Esophagus squamous epithelium (tissue), 5 donors: ENCODE data around the gene PCBP1. TPM values are rescaled to one million over a fixed set of nuclear protein-coding genes. Genes with fewer than 3 reads are reported as not detected.

Source experiments
- DNase-seq: peaks from one replicate; lab custom pipeline; 2025; lab: John Stamatoyannopoulos, UW
- H3K27ac ChIP-seq, 4 donors: fragments of 200-600 bp; sonication (generic); one replicate each; pipeline ENCODE4 v1.5.1; 2016 to 2019; ENCODE audit warnings: mild to moderate bottlenecking in 1 of 4
- H3K27me3 ChIP-seq, 4 donors: fragments of 200-600 bp; sonication (generic); 1 replicate in 3 of 4; 2 replicates in 1 of 4; pipeline versions ENCODE4 v1.5.1 to v1.6.0; 2017 to 2021; ENCODE audit warnings: antibody characterized with exemption in 1 of 4
- H3K36me3 ChIP-seq, 3 donors: fragments of 200-600 bp; sonication (generic); one replicate each; pipeline ENCODE4 v1.5.1; 2016 to 2019
- H3K4me1 ChIP-seq, 3 donors: fragments of 200-600 bp; sonication (generic); one replicate each; pipeline ENCODE4 v1.5.1; 2017 to 2019
- H3K4me3 ChIP-seq, 4 donors: fragments of 200-600 bp; sonication (generic); 1 replicate in 3 of 4; 2 replicates in 1 of 4; pipeline ENCODE4 v1.5.1; 2016 to 2019; ENCODE audit warnings: mild to moderate bottlenecking in 2 of 4, moderate library complexity in 1 of 4
- H3K9me3 ChIP-seq, 3 donors: fragments of 200-600 bp; sonication (generic); one replicate each; pipeline ENCODE4 v1.5.1; 2016 to 2019
- POLR2A ChIP-seq, 4 donors: fragments of 450-650 bp; IDR thresholded peaks; one replicate each; pipeline ENCODE4 v1.6.1; 2017; ENCODE audit warnings: antibody characterized with exemption in 4 of 4, mild to moderate bottlenecking in 4 of 4, moderate library complexity in 3 of 4
- WGBS, 2 donors: methylation state at CpG; one replicate each; pipeline ENCODE4 v1.1.5; 2018; 5-methylcytosine and 5-hydroxymethylcytosine counted together
- intact Hi-C: fragments of 100-400 bp; cut with DNase I; formaldehyde crosslinking; loops from one replicate; pipeline ENCODE4 v1.15.0; 2022
- total RNA-seq, 4 donors: library from RNA; depleted of rRNA; stranded (reverse); fragments of >200 nt; gene quantifications; one replicate each; pipeline ENCODE4 v1.1.0, GENCODE V29; 2016
- TF ChIP-seq, protein P1 (sequence below), 6 experiments: fragments of 450-650 bp in 4 of 6; fragments of 200-600 bp in 2 of 6; sonication (generic) in 2 of 6; IDR thresholded peaks; one replicate each; pipeline ENCODE4 v1.5.1; 2016 to 2019; ENCODE audit warnings: antibody characterized with exemption in 6 of 6, mild to moderate bottlenecking in 4 of 6, moderate library complexity in 4 of 6
- donor health status: DM: yes; HTN: yes; CAD: no.

Gene PCBP1
- total RNA-seq, 4 donors from 2014 or later = 96.8 to 205 (median 177) TPM

- H3K9me3 ChIP-seq = no peaks in the 10 kb centered on the region
- no peaks in the 10 kb centered on the region for H3K27me3 ChIP-seq
- TF ChIP-seq POLR2A (IDR thresholded peaks at IDR 0.05) = peak in 2 of 4 donors; percentile 37 to 56
- TF ChIP-seq, protein P1, sequence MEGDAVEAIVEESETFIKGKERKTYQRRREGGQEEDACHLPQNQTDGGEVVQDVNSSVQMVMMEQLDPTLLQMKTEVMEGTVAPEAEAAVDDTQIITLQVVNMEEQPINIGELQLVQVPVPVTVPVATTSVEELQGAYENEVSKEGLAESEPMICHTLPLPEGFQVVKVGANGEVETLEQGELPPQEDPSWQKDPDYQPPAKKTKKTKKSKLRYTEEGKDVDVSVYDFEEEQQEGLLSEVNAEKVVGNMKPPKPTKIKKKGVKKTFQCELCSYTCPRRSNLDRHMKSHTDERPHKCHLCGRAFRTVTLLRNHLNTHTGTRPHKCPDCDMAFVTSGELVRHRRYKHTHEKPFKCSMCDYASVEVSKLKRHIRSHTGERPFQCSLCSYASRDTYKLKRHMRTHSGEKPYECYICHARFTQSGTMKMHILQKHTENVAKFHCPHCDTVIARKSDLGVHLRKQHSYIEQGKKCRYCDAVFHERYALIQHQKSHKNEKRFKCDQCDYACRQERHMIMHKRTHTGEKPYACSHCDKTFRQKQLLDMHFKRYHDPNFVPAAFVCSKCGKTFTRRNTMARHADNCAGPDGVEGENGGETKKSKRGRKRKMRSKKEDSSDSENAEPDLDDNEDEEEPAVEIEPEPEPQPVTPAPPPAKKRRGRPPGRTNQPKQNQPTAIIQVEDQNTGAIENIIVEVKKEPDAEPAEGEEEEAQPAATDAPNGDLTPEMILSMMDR (IDR thresholded peaks at IDR 0.05) = peak in 1 of 6 experiments; percentile 2
- no peak for DNase-seq
- 15 to 33% methylated on average over 5 to 9 of the region's 10 CpGs for WGBS, 2 donors
- peaks cover 30 to 80% (median 47%) of the 10 kb centered on the region in 3 donors for H3K4me1 ChIP-seq
- H3K36me3 ChIP-seq = peaks cover 0 to 39% (median 0%) of the 10 kb centered on the region in 3 donors
- H3K4me3 ChIP-seq = peak overlapping the region in 3 of 4 donors; percentile 67 to 91 (median 69)
- peak overlapping the region; percentile 98 to 100 (median 100) for H3K27ac ChIP-seq
- intact Hi-C loops = loop anchor here (5.0 to 10.0 kb wide), 2 partner anchors 57 to 340 kb away; partner anchors contain the start of gene ANXA4
These were observed 2.1 kb upstream of the PCBP1 start for GRCh38 chr2:70084973-70085710.

DNA sequence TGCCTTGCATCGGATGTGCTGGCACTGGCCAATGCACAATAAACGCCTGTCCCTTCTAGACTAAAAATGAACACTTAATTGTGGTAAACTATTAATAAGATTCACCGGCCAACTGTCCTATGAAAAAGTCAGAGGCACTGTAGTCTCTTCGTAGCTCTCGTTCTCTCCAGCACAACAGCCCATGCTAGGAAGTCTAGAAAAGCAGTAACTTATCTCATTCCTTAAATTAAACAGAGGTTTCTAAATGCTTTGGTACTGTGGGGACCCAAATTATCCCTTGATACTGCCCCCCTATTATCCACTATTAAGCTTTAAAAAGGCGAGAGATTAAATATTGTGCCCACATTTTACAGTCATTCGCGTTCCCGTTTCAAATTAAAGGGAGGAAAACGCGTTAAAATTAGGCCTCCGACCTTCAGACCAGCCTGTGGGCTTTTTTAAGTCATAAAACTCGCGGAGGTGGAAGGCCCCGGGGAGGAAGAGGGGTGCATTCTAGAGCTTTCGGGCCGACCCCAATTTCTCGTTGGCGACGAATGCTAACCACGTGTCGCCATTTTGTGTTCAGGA lies 1.5 kb upstream of the PCBP1 start:
- no peak for DNase-seq
- H3K27me3 ChIP-seq = no peaks in the 10 kb centered on the region
- H3K36me3 ChIP-seq = peaks cover 0 to 32% (median 0%) of the 10 kb centered on the region in 3 donors
- peak overlapping the region; percentile 98 to 100 (median 100) for H3K27ac ChIP-seq
- H3K4me1 ChIP-seq = peaks cover 30 to 79% (median 49%) of the 10 kb centered on the region in 3 donors
- WGBS, 2 donors = 18% methylated on average over 17 to 22 of the region's 22 CpGs
- no peak for TF ChIP-seq POLR2A (IDR thresholded peaks at IDR 0.05)
- TF ChIP-seq, protein P1 (IDR thresholded peaks at IDR 0.05) = no peak
- intact Hi-C loops = loop anchor here (5.0 to 10.0 kb wide), 2 partner anchors 57 to 341 kb away; partner anchors contain the start of gene ANXA4
- H3K4me3 ChIP-seq = peak overlapping the region; percentile 67 to 91 (median 68)
- no peaks in the 10 kb centered on the region for H3K9me3 ChIP-seq

DNA sequence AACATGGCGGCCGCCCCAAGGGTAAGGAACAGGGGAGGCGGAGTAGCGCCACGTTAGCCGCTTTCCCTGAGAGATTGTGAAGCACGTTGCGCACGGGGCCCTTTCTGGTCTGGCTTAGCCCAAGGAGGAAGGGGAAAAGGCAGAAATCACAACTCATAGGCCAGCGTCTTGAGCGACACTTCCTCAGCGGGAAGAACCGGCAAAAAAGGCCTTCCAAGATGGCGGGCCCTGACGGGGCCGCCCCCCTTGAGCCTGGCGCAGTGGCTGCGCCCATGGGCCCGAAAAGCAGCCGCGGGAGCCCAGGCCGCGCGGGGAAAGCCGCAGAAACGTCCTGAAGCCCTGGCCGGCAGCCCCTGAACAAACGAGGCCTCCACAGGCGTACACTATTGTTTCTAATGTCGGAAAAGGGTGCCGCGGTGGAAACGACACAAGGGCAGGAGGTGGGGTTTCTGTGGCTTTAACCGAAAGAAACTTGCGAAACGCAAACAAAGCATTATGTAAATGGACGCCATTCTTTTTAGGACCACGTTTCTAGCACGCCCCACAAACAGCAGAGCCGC lies 919 bp upstream of the PCBP1 start:
- Histone ChIP-seq H3K27me3 (no peaks in the 10 kb centered on the region), H3K27ac (peak overlapping the region; percentile 98 to 100 (median 100)), H3K4me3 (peak overlapping the region; percentile 67 to 91 (median 68)), H3K9me3 (no peaks in the 10 kb centered on the region), H3K4me1 (peaks cover 30 to 73% (median 44%) of the 10 kb centered on the region in 3 donors), H3K36me3 (peaks cover 0 to 27% (median 0%) of the 10 kb centered on the region in 3 donors)
- peak; percentile 49 for DNase-seq
- no peak for TF ChIP-seq POLR2A (IDR thresholded peaks at IDR 0.05)
- TF ChIP-seq, protein P1 (IDR thresholded peaks at IDR 0.05) = peak in 1 of 6 experiments; percentile 5
- intact Hi-C loops = loop anchor here (5.0 to 10.0 kb wide), 2 partner anchors 56 to 342 kb away; partner anchors contain the start of gene ANXA4
- WGBS, 2 donors = 0 to 1% methylated on average over 13 to 25 of the region's 40 CpGs

GRCh38 chr2:70087702-70088597 lies 673 bp downstream of the PCBP1 start:
- 0 to 1% methylated on average over 13 to 37 of the region's 58 CpGs for WGBS, 2 donors
- no peaks in the 10 kb centered on the region for H3K9me3 ChIP-seq
- no peak for DNase-seq
- peak overlapping the region; percentile 67 to 91 (median 68) for H3K4me3 ChIP-seq
- H3K27me3 ChIP-seq = no peaks in the 10 kb centered on the region
- peak in 2 of 4 donors; percentile 42 to 47 for TF ChIP-seq POLR2A (IDR thresholded peaks at IDR 0.05)
- TF ChIP-seq, protein P1 (IDR thresholded peaks at IDR 0.05) = peak in 1 of 6 experiments; percentile 4
- H3K27ac ChIP-seq = peak overlapping the region; percentile 98 to 100 (median 100)
- H3K4me1 ChIP-seq = peaks cover 30 to 58% (median 37%) of the 10 kb centered on the region in 3 donors
- peaks cover 0 to 11% (median 0%) of the 10 kb centered on the region in 3 donors for H3K36me3 ChIP-seq
- intact Hi-C loops = loop anchor here (5.0 to 10.0 kb wide), 2 partner anchors 54 to 343 kb away; partner anchors contain the start of gene ANXA4
